Trophoblast cell (in vitro differentiated cells and primary cell): Measurements from ENCODE around the gene OR2V2.
"Not testable (repeated sequence)": the region's sequence is repeated elsewhere in the genome, so short reads cannot be mapped to it uniquely, and the experiment has no call there.

Experiments
- DNase-seq, 2 donors: peaks; one replicate each; pipeline ENCODE4 v3.0.0-alpha.2; 2016
- H2AFZ ChIP-seq: 2 replicates; pipeline ENCODE4 v1.6.1; 2013; ENCODE audit warnings: low read length, moderate library complexity, mild to moderate bottlenecking; ENCODE audit not compliant: insufficient read depth, poor library complexity
- H2AK5ac ChIP-seq: 2 replicates; pipeline ENCODE4 v1.6.1; 2013; ENCODE audit warnings: mild to moderate bottlenecking, low read length
- H2BK120ac ChIP-seq: 2 replicates; pipeline ENCODE4 v1.6.1; 2013; ENCODE audit warnings: low read length, mild to moderate bottlenecking, moderate library complexity; ENCODE audit not compliant: insufficient read depth, poor library complexity
- H2BK12ac ChIP-seq: 2 replicates; pipeline ENCODE4 v1.6.1; 2013; ENCODE audit warnings: mild to moderate bottlenecking, low read length, moderate library complexity
- H2BK5ac ChIP-seq: 2 replicates; pipeline ENCODE4 v1.6.1; 2013; ENCODE audit warnings: low read length, low read depth, moderate library complexity, mild to moderate bottlenecking; ENCODE audit not compliant: poor library complexity
- H3K14ac ChIP-seq: 2 replicates; pipeline ENCODE4 v1.6.1; 2013; ENCODE audit warnings: mild to moderate bottlenecking, low read length
- H3K18ac ChIP-seq: 2 replicates; pipeline ENCODE4 v1.6.1; 2013; ENCODE audit warnings: mild to moderate bottlenecking, low read length
- H3K23ac ChIP-seq: 2 replicates; pipeline ENCODE4 v1.6.1; 2013; ENCODE audit warnings: low read length
- H3K27ac ChIP-seq: 2 replicates; pipeline ENCODE4 v1.5.1; 2013; ENCODE audit warnings: low read depth, mild to moderate bottlenecking, inconsistent platforms, low read length, moderate library complexity
- H3K27me3 ChIP-seq: 2 replicates; pipeline ENCODE4 v1.6.1; 2013; ENCODE audit warnings: inconsistent platforms, mild to moderate bottlenecking, low read length, moderate library complexity; ENCODE audit not compliant: insufficient read depth
- H3K36me3 ChIP-seq, 2 experiments: 1 replicate in 1 of 2; 2 replicates in 1 of 2; pipeline ENCODE4 v1.6.1; 2013; ENCODE audit warnings: low read length in 2 of 2, mild to moderate bottlenecking in 2 of 2, moderate library complexity in 1 of 2; ENCODE audit not compliant: insufficient read depth in 2 of 2, control insufficient read depth in 1 of 2
- H3K4ac ChIP-seq: 2 replicates; pipeline ENCODE4 v1.6.1; 2013; ENCODE audit warnings: low read depth, mild to moderate bottlenecking, low read length, moderate library complexity
- H3K4me1 ChIP-seq, 2 experiments: 1 replicate in 1 of 2; 2 replicates in 1 of 2; pipeline ENCODE4 v1.6.1; 2013; ENCODE audit warnings: low read length in 2 of 2, mild to moderate bottlenecking in 2 of 2, moderate library complexity in 1 of 2; ENCODE audit not compliant: insufficient read depth in 2 of 2, control insufficient read depth in 1 of 2
- H3K4me2 ChIP-seq: 2 replicates; pipeline ENCODE4 v1.6.1; 2013; ENCODE audit warnings: inconsistent platforms, mild to moderate bottlenecking, low read length, moderate library complexity
- H3K4me3 ChIP-seq: 2 replicates; pipeline ENCODE4 v1.5.1; 2013; ENCODE audit warnings: mild to moderate bottlenecking, low read depth, low read length, inconsistent platforms
- H3K79me1 ChIP-seq: one replicate; pipeline ENCODE4 v1.6.1; 2013; ENCODE audit warnings: low read length
- H3K79me2 ChIP-seq: 2 replicates; pipeline ENCODE4 v1.6.1; 2013; ENCODE audit warnings: low read length, mild to moderate bottlenecking; ENCODE audit not compliant: control insufficient read depth, insufficient read depth, poor library complexity
- H3K9ac ChIP-seq: 2 replicates; pipeline ENCODE4 v1.6.1; 2013; ENCODE audit warnings: mild to moderate bottlenecking, low read length
- H3K9me3 ChIP-seq: 2 replicates; pipeline ENCODE4 v1.6.1; 2013; ENCODE audit warnings: low read depth, mild to moderate bottlenecking, control low read depth, inconsistent platforms, low read length; ENCODE audit not compliant: insufficient read depth
- H4K12ac ChIP-seq: 2 replicates; pipeline ENCODE4 v1.6.1; 2013; ENCODE audit warnings: low read depth, mild to moderate bottlenecking, low read length, moderate library complexity
- H4K8ac ChIP-seq: 2 replicates; pipeline ENCODE4 v1.6.1; 2013; ENCODE audit warnings: low read depth, mild to moderate bottlenecking, low read length, moderate library complexity
- H4K91ac ChIP-seq: one replicate; pipeline ENCODE4 v1.6.1; 2013; ENCODE audit warnings: low read depth, mild to moderate bottlenecking, low read length, moderate library complexity
- WGBS: extraction: QIAGEN DNeasy Blood & Tissue Kit; methylation state at CpG from one replicate; pipeline ENCODE4 v1.1.7; 2013; ENCODE audit warnings: missing lambda C conversion rate; ENCODE audit not compliant: insufficient read length, insufficient coverage; ENCODE audit errors: extremely low coverage; 5-methylcytosine and 5-hydroxymethylcytosine counted together

Gene OR2V2

GRCh38 chr5:181104606-181105390 is 42.6 kb upstream of the OR2V2 start:
- not testable (repeated sequence) for H2BK12ac ChIP-seq, H3K9ac ChIP-seq, H3K9me3 ChIP-seq, H4K12ac ChIP-seq, H2BK120ac ChIP-seq, H4K91ac ChIP-seq, H3K23ac ChIP-seq, H2AK5ac ChIP-seq, H3K36me3 ChIP-seq, H3K79me1 ChIP-seq, H4K8ac ChIP-seq, H2BK5ac ChIP-seq, H3K79me2 ChIP-seq, H3K4me2 ChIP-seq, H3K14ac ChIP-seq, DNase-seq, H3K27ac ChIP-seq, H3K4me1 ChIP-seq, H3K4ac ChIP-seq, H3K4me3 ChIP-seq, H2AFZ ChIP-seq, H3K18ac ChIP-seq
- no CpG with 5 or more reads among the region's 20 CpGs for WGBS
- peaks cover 17% of the 10 kb centered on the region for H3K27me3 ChIP-seq

DNA sequence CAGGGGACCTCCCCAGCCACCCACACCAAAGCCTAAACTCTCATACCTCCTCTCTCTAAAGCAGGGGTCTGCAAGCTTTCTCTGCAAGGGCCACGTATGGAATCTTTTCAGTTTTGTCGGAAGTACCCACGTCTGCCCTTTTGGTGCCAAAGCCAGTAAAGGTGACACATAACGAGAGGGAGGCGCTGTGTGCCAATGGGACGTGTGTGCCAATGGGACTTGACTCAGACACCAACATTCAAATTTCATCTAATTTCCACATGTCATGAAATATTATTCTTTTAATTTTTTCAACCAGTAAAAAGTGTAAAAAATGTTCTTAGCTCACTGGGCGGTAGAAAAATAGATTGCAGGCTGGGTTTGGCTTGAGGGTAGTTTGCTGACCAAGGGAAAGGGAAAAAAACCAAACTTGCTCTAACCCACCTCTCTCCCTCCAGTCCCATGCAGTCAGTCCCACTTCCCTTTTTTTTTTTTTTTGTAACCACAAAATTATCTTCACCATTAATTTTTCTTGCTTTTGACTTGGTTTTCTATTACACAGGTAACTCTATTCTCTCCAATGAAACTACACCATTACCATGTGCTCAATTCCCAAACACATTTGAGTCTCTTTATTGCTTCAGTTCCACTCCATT is 41.9 kb upstream of the OR2V2 start:
- Histone ChIP-seq H4K8ac (no peak overlapping the region), H2BK120ac (no peak overlapping the region), H3K79me2 (no peaks in the 10 kb centered on the region), H2BK12ac (no peak overlapping the region), H3K36me3 (no peaks in the 10 kb centered on the region), H3K18ac (no peak overlapping the region), H2AK5ac (no peak overlapping the region), H3K23ac (no peak overlapping the region), H3K4me3 (no peak overlapping the region), H3K4me2 (no peak overlapping the region), H3K4ac (no peak overlapping the region), H3K9me3 (peaks cover 5% of the 10 kb centered on the region), H2AFZ (no peak overlapping the region), H4K12ac (no peak overlapping the region), H3K9ac (no peak overlapping the region), H4K91ac (no peak overlapping the region), H2BK5ac (no peak overlapping the region), H3K79me1 (no peaks in the 10 kb centered on the region), H3K14ac (no peak overlapping the region), H3K27me3 (peaks cover 10% of the 10 kb centered on the region), H3K4me1 (peaks cover 0 to under 1% of the 10 kb centered on the region in 2 experiments), H3K27ac (no peak overlapping the region)
- no peak for DNase-seq
- no CpG with 5 or more reads among the region's 7 CpGs for WGBS

DNA sequence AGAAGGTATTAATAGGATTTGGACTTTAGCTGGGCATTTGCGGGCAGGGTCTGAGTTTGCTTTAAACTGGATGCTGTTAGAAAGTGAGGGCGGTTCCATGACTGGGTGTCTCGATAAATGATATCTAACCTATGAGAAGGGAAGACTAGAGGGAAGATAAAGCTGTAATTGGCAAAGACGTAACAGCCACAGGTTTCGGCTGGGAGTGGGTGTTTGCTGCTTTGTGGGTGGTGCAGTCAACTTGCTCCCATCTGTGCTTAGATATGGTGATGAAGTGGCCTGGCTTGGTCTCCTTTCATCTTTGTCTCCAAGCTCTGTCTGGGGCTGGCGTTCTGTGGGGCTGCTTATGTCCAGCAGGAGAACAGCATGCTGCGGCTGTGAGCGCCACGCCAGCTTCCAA is 39.7 kb upstream of the OR2V2 start:
- no peak overlapping the region for H4K91ac ChIP-seq
- H3K79me2 ChIP-seq, result no peaks in the 10 kb centered on the region
- peak overlapping the region; percentile 33 for H3K9ac ChIP-seq
- no peak for DNase-seq
- peaks cover 9% of the 10 kb centered on the region for H3K27me3 ChIP-seq
- no peak overlapping the region for H3K4me2 ChIP-seq
- H3K36me3 ChIP-seq, result no peaks in the 10 kb centered on the region
- H2BK12ac ChIP-seq, result no peak overlapping the region
- no peaks in the 10 kb centered on the region for H3K4me1 ChIP-seq
- H3K4ac ChIP-seq, result no peak overlapping the region
- no peak overlapping the region for H2BK120ac ChIP-seq
- no CpG with 5 or more reads among the region's 9 CpGs for WGBS
- no peak overlapping the region for H3K4me3 ChIP-seq
- H4K8ac ChIP-seq, result no peak overlapping the region
- H2AK5ac ChIP-seq, result no peak overlapping the region
- H4K12ac ChIP-seq, result no peak overlapping the region
- no peak overlapping the region for H3K18ac ChIP-seq
- no peak overlapping the region for H3K23ac ChIP-seq
- no peak overlapping the region for H3K14ac ChIP-seq
- H2BK5ac ChIP-seq, result no peak overlapping the region
- H3K9me3 ChIP-seq, result peaks cover 8% of the 10 kb centered on the region
- no peak overlapping the region for H3K27ac ChIP-seq
- no peak overlapping the region for H2AFZ ChIP-seq
- H3K79me1 ChIP-seq, result no peaks in the 10 kb centered on the region

DNA sequence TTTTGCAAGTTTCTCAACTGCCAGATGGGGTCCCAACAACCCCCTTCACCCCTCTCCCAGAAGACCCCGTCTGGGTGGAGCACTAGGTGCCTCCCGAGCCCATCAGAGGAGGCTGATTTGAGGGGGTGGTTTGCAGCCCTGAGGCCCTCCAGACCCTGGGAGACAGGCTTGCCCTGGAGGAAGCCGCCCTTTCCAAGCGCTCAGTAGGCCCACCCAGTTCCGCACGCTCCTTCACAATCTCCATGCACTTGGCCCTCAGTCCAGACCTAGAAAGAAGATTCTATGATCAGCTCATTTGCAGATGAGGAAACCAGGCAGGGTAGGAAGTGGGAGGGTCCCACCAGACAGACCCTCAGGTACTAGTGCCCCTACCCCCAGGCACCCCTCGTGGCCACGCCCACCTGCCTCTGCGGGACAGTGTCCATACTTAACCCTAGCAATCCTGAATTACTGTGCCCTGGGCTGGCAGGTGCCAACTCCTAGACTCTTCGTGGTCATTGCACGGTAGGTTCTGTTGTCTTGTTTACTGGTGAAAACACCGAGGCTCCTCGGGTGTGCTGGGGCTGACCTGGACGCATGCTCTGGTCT is 38.7 kb upstream of the OR2V2 start:
- no peak for DNase-seq
- Histone ChIP-seq H3K4me1 (no peaks in the 10 kb centered on the region), H2AFZ (no peak overlapping the region), H2BK12ac (no peak overlapping the region), H2BK120ac (no peak overlapping the region), H3K27me3 (peaks cover 9% of the 10 kb centered on the region), H4K12ac (no peak overlapping the region), H3K18ac (no peak overlapping the region), H3K9ac (no peak overlapping the region), H3K23ac (no peak overlapping the region), H3K79me1 (no peaks in the 10 kb centered on the region), H3K4me3 (no peak overlapping the region), H2AK5ac (no peak overlapping the region), H3K36me3 (no peaks in the 10 kb centered on the region), H4K91ac (no peak overlapping the region), H4K8ac (no peak overlapping the region), H3K27ac (no peak overlapping the region), H3K14ac (no peak overlapping the region), H3K9me3 (peaks cover 10% of the 10 kb centered on the region), H3K79me2 (no peaks in the 10 kb centered on the region), H3K4ac (no peak overlapping the region), H3K4me2 (no peak overlapping the region), H2BK5ac (no peak overlapping the region)
- no CpG with 5 or more reads among the region's 14 CpGs for WGBS
